Naive B cell (primary cell): ENCODE results near the gene ACTN3. TPM values are rescaled to one million over a fixed set of nuclear protein-coding genes. Genes with fewer than 3 reads are reported as not detected.
"Not testable (repeated sequence)": the region's sequence is repeated elsewhere in the genome, so short reads cannot be mapped to it uniquely, and the experiment has no call there.

ENCODE experiments used
- ATAC-seq, 2 donors: fragments of 150-1000 bp; cut with Tn5 transposase; 2 replicates each; pipeline ENCODE4 v1.10.0; 2021; ENCODE audit warnings: low read depth in 2 of 2, mild to moderate bottlenecking in 2 of 2, moderate library complexity in 2 of 2
- DNase-seq: peaks from one replicate; pipeline ENCODE4 v3.0.0; 2022
- H3K27ac Mint-ChIP-seq, 6 donors: one replicate each; pipeline ENCODE4 v1.8.0; 2020 to 2022; ENCODE audit warnings: mild to moderate bottlenecking in 6 of 6, mixed read lengths in 6 of 6, moderate library complexity in 5 of 6, inconsistent platforms in 2 of 6
- H3K27me3 Mint-ChIP-seq, 3 donors: one replicate each; pipeline ENCODE4 v1.8.0; 2021 to 2022; ENCODE audit warnings: mixed read lengths in 3 of 3, mild to moderate bottlenecking in 1 of 3
- H3K36me3 Mint-ChIP-seq, 2 donors: one replicate each; pipeline ENCODE4 v1.8.0; 2020 to 2022; ENCODE audit warnings: mixed read lengths in 2 of 2, inconsistent platforms in 1 of 2, mild to moderate bottlenecking in 1 of 2
- H3K4me1 Mint-ChIP-seq, 3 donors: one replicate each; pipeline ENCODE4 v1.8.0; 2020 to 2022; ENCODE audit warnings: mixed read lengths in 3 of 3, inconsistent platforms in 1 of 3, mild to moderate bottlenecking in 1 of 3, moderate library complexity in 1 of 3
- H3K4me3 Mint-ChIP-seq, 8 donors: one replicate each; pipeline ENCODE4 v1.8.0; 2020 to 2022; ENCODE audit warnings: mild to moderate bottlenecking in 8 of 8, mixed read lengths in 8 of 8, moderate library complexity in 8 of 8, inconsistent platforms in 2 of 8
- H3K9me3 Mint-ChIP-seq, 7 donors: one replicate each; pipeline ENCODE4 v1.8.0; 2020 to 2022; ENCODE audit warnings: mixed read lengths in 7 of 7, mild to moderate bottlenecking in 5 of 7, inconsistent platforms in 2 of 7, moderate library complexity in 1 of 7
- polyA plus RNA-seq, 6 donors: library from polyadenylated mRNA; unstranded; fragments of 300-500 nt; fragmentation: Illumina TruSeq; gene quantifications; one replicate each; pipeline ENCODE4 v1.2.3, GENCODE V29; 2021; ENCODE audit warnings: low read depth in 6 of 6

The ACTN3 gene
- polyA plus RNA-seq, 6 donors from 2014 or later: not detected

GRCh38 chr11:66531841-66532240 lies 14.9 kb upstream of the ACTN3 start:
- H3K27me3 Mint-ChIP-seq: no peaks in the 10 kb centered on the region
- no peak for DNase-seq
- no peak overlapping the region for H3K4me3 Mint-ChIP-seq
- no peaks in the 10 kb centered on the region for H3K9me3 Mint-ChIP-seq
- H3K36me3 Mint-ChIP-seq: peaks cover 0 to 6% of the 10 kb centered on the region in 2 donors
- H3K27ac Mint-ChIP-seq: no peak overlapping the region
- no peak for ATAC-seq
- H3K4me1 Mint-ChIP-seq: peaks cover 0 to 12% (median 6%) of the 10 kb centered on the region in 3 donors

- Mint-ChIP-seq H3K27me3 (no peaks in the 10 kb centered on the region), H3K36me3 (peaks cover 0 to 6% of the 10 kb centered on the region in 2 donors), H3K9me3 (no peaks in the 10 kb centered on the region), H3K4me3 (peak overlapping the region in 1 of 8 donors; percentile 23), H3K4me1 (peaks cover 0 to 12% (median 6%) of the 10 kb centered on the region in 3 donors), H3K27ac (peak overlapping the region in 2 of 6 donors; percentile 15 to 50)
- ATAC-seq: no peak
- DNase-seq: no peak
Measured at GRCh38 chr11:66532784-66533183, 13.9 kb upstream of the ACTN3 start.

- H3K36me3 Mint-ChIP-seq: peaks cover 0 to 24% of the 10 kb centered on the region in 2 donors
- ATAC-seq: no peak
- DNase-seq: no peak
- H3K4me3 Mint-ChIP-seq: no peak overlapping the region
- peak overlapping the region in 1 of 6 donors; percentile 55 for H3K27ac Mint-ChIP-seq
- no peaks in the 10 kb centered on the region for H3K9me3 Mint-ChIP-seq
- H3K4me1 Mint-ChIP-seq: peaks cover 27 to 35% (median 33%) of the 10 kb centered on the region in 3 donors
- H3K27me3 Mint-ChIP-seq: no peaks in the 10 kb centered on the region
Measured at GRCh38 chr11:66539170-66539869, 7.4 kb upstream of the ACTN3 start.

- no peaks in the 10 kb centered on the region for H3K27me3 Mint-ChIP-seq
- no peak for DNase-seq
- H3K4me1 Mint-ChIP-seq: peaks cover 29 to 38% (median 37%) of the 10 kb centered on the region in 3 donors
- H3K4me3 Mint-ChIP-seq: no peak overlapping the region
- ATAC-seq: no peak
- H3K9me3 Mint-ChIP-seq: no peaks in the 10 kb centered on the region
- peaks cover 0 to 24% of the 10 kb centered on the region in 2 donors for H3K36me3 Mint-ChIP-seq
- H3K27ac Mint-ChIP-seq: peak overlapping the region in 1 of 6 donors; percentile 67
Measured at GRCh38 chr11:66539870-66540213, 6.9 kb upstream of the ACTN3 start.

GRCh38 chr11:66540598-66540997 lies 6.1 kb upstream of the ACTN3 start:
- not testable (repeated sequence) for H3K27me3 Mint-ChIP-seq, H3K27ac Mint-ChIP-seq, H3K9me3 Mint-ChIP-seq, DNase-seq, ATAC-seq
- H3K36me3 Mint-ChIP-seq: peaks cover 0 to 22% of the 10 kb centered on the region in 2 donors
- peak overlapping the region in 2 of 8 donors; percentile 30 to 91 for H3K4me3 Mint-ChIP-seq
- H3K4me1 Mint-ChIP-seq: peaks cover 33 to 44% (median 43%) of the 10 kb centered on the region in 3 donors

DNA sequence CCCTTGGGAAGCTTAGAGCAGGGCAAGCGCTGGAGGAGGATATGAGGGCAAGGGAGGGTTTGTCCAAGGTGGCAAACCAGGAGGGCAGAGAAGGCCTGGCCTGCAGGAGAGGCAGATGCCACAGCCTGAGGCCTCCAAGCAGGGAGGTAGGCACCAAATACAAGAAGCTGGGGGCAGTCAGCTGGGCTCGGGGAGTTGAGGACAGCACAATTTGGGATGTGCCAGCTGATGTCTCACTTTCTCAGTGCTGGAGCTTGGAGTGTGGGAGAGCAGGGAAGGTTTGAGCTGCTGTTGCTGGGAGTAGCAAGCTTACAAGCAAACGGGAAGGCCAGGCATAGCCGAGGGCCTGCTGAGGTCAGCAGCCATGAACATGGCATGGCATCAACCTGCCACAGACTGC lies 4.8 kb upstream of the ACTN3 start:
- Mint-ChIP-seq H3K27ac (peak overlapping the region in 5 of 6 donors; percentile 41 to 96 (median 89)), H3K4me3 (peak overlapping the region in 4 of 8 donors; percentile 39 to 91 (median 72)), H3K27me3 (no peaks in the 10 kb centered on the region), H3K9me3 (no peaks in the 10 kb centered on the region), H3K36me3 (peaks cover 0 to 18% of the 10 kb centered on the region in 2 donors), H3K4me1 (peaks cover 33 to 50% (median 44%) of the 10 kb centered on the region in 3 donors)
- DNase-seq (no peak), ATAC-seq (no peak)

GRCh38 chr11:66542362-66542761 lies 4.3 kb upstream of the ACTN3 start:
- Mint-ChIP-seq H3K27me3 (no peaks in the 10 kb centered on the region), H3K36me3 (peaks cover 0 to 18% of the 10 kb centered on the region in 2 donors), H3K27ac (peak overlapping the region in 4 of 6 donors; percentile 41 to 95 (median 87)), H3K9me3 (no peaks in the 10 kb centered on the region), H3K4me3 (peak overlapping the region in 7 of 8 donors; percentile 9 to 91 (median 46)), H3K4me1 (peaks cover 33 to 50% (median 44%) of the 10 kb centered on the region in 3 donors)
- ATAC-seq (no peak), DNase-seq (no peak)

DNA sequence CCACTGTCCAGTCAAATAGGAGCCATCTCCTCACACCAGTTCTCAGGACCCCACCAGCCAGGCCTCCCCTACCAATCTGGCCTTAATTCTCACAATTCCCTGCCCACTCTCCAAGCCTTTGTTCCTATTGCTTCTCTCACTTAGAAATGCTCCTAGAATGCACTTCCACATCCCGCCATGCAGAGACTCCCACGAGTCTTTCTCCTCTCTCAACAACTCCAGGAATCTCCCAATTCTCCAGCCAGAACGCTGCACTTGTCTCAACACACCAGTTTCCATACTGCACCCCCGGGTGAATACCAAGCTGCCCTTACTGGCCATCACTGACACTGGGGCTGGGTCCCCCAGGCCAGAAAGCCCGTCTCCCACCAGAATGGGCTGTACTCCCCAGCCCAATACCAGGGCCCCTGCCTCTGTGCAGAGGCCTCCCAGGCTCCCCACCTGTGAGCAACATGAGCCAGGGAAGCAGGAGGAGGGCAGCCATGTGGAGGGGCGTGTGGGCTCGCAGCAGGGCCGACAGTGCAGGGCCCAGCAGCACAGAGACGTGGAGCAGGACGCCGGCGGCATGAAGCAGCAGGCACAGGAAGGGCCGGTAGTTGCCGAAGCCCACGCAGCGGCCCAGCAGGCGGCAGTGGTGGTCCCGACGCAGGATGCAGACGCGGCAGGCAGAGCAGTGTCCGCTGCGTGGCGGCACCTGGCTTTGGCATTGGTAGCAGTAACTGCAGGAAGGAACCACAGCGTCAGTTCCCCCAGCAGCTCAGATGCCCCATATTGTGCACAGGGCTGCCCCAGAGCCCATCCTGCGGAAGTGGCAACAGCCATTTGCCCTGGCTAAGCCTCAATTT lies 3.2 kb upstream of the ACTN3 start:
- ATAC-seq: peak; percentile 74 to 81

DNA sequence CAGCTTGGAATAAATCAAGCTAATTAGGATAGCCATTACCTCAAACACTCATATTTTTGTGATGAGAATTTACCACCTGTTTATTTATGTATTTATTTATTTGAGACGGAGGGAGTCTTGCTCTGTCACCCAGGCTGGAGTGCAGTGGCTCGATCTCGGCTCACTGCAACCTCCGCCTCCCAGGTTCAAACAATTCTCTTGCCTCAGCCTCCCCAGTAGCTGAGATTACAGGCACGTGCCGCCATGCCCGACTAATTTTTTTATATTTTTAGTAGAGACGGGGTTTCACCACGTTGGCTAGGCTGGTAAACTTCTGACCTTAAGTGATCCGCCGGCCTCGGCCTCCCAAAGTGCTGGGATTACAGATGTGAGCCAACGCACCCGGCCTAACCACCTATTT lies 1.8 kb upstream of the ACTN3 start:
- Mint-ChIP-seq H3K4me3 (peak overlapping the region; percentile 82 to 94 (median 90)), H3K27ac (peak overlapping the region in 5 of 6 donors; percentile 25 to 98 (median 77)), H3K4me1 (peaks cover 33 to 50% (median 44%) of the 10 kb centered on the region in 3 donors), H3K36me3 (peaks cover 0 to 18% of the 10 kb centered on the region in 2 donors)
- DNase-seq, H3K9me3 Mint-ChIP-seq, ATAC-seq, H3K27me3 Mint-ChIP-seq: not testable (repeated sequence)

More for the DNA sequence above, 3.2 kb upstream of the ACTN3 start:
- DNase-seq: peak; percentile 75
- peaks cover 0 to 18% of the 10 kb centered on the region in 2 donors for H3K36me3 Mint-ChIP-seq
- H3K4me3 Mint-ChIP-seq: peak overlapping the region; percentile 40 to 91 (median 82)
- H3K4me1 Mint-ChIP-seq: peaks cover 33 to 50% (median 44%) of the 10 kb centered on the region in 3 donors
- H3K27me3 Mint-ChIP-seq: peaks cover 0 to under 1% (median 0%) of the 10 kb centered on the region in 3 donors
- H3K27ac Mint-ChIP-seq: peak overlapping the region; percentile 83 to 97 (median 94)
- no peaks in the 10 kb centered on the region for H3K9me3 Mint-ChIP-seq

DNA sequence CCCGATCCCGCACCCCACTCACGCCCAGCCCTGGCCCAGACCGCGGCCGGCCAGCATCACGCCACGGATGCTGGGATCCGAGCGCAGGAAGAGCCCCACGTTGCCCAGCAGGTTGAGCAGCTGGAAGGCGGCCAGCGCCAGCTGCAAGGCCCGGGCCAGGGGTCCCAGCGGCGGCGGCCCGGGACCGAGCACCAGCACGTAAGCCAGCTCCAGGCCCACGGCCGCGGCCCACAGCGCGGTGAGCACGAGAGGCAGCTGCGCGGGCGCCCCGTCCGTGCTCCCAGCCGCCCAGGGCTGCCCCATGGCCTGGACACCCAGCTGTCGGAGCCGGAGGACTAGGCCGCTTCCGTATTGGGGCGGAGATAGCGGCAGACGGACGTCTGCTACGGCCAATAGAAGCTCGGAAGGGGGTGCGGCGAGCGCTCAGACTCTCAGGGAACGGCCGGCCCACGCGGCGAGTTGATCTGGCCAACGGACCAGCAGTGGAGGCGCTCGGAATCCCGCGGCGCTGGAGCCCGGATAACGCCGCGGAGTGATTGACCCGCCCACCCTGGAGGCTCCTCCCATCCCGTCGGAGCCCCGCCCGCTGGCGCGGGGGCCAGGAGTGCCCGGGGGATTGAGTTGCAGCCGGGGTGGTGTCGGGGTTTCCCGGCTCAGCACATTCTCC lies 869 bp upstream of the ACTN3 start, which contains the start of gene ZDHHC24:
ZDHHC24 (minus strand) TSS at position 348 of the 667 bp plus-strand sequence; CDS start at position 303, 45 bp downstream.
- peaks cover 0 to 8% (median 0%) of the 10 kb centered on the region in 3 donors for H3K27me3 Mint-ChIP-seq
- DNase-seq (peak; percentile 77), ATAC-seq (peak; percentile 77 to 80)
- peaks cover 0 to 18% of the 10 kb centered on the region in 2 donors for H3K36me3 Mint-ChIP-seq
- peaks cover 33 to 50% (median 42%) of the 10 kb centered on the region in 3 donors for H3K4me1 Mint-ChIP-seq
- H3K27ac Mint-ChIP-seq: peak within 1 kb of the TSS; percentile 66 to 98 (median 88)
- H3K4me3 Mint-ChIP-seq: peak within 1 kb of the TSS; percentile 82 to 94 (median 90)
- no peaks in the 10 kb centered on the region for H3K9me3 Mint-ChIP-seq

- H3K9me3 Mint-ChIP-seq: no peaks in the 10 kb centered on the region
- H3K36me3 Mint-ChIP-seq: peaks cover 0 to 7% of the 10 kb centered on the region in 2 donors
- no peak for DNase-seq
- peak overlapping the region in 1 of 6 donors; percentile 88 for H3K27ac Mint-ChIP-seq
- peak overlapping the region; percentile 35 to 94 (median 86) for H3K4me3 Mint-ChIP-seq
- ATAC-seq: no peak
- H3K4me1 Mint-ChIP-seq: peaks cover 24 to 38% (median 29%) of the 10 kb centered on the region in 3 donors
- H3K27me3 Mint-ChIP-seq: peaks cover 0 to 8% (median 0%) of the 10 kb centered on the region in 3 donors
Measured at GRCh38 chr11:66546966-66547661, 411 bp downstream of the ACTN3 start.

GRCh38 chr11:66547662-66548009 lies 933 bp downstream of the ACTN3 start:
- Mint-ChIP-seq H3K27ac (no peak overlapping the region), H3K27me3 (peaks cover 0 to 8% (median 0%) of the 10 kb centered on the region in 3 donors), H3K36me3 (peaks cover 0 to 2% of the 10 kb centered on the region in 2 donors), H3K9me3 (no peaks in the 10 kb centered on the region), H3K4me1 (peaks cover 19 to 32% (median 24%) of the 10 kb centered on the region in 3 donors), H3K4me3 (peak overlapping the region in 5 of 8 donors; percentile 27 to 83 (median 66))
- DNase-seq: no peak
- no peak for ATAC-seq
